ENCODE data around the gene ITGB3BP. TPM values are rescaled to one million over a fixed set of nuclear protein-coding genes. Genes with fewer than 3 reads are reported as not detected.

The ITGB3BP gene
- total RNA-seq, 1 experiment from 2014 or later: 47.2 TPM

- Histone ChIP-seq H3K79me1 (ENCODE audit: insufficient read depth, low read depth, low read length, poor library complexity, severe bottlenecking) (no peaks in the 10 kb centered on the region), H2BK15ac (ENCODE audit: low read depth, low read length) (no peak overlapping the region), H3T11ph (ENCODE audit: low read length) (no peak overlapping the region), H4K91ac (ENCODE audit: insufficient read length, low read depth, low read length) (no peak overlapping the region), H3K4me2 (ENCODE audit: insufficient read depth, insufficient read length, low read length) (no peak overlapping the region), H4K5ac (ENCODE audit: insufficient read length, low read depth, low read length) (no peak overlapping the region), H2BK12ac (ENCODE audit: insufficient read length, low read depth, low read length) (no peak overlapping the region), H2AFZ (ENCODE audit: low read length) (no peak overlapping the region), H3K27me3 (ENCODE audit: insufficient read depth, low read length) (no peaks in the 10 kb centered on the region), H3K23ac (ENCODE audit: insufficient read length, low read depth, low read length) (no peak overlapping the region), H4K20me1 (ENCODE audit: control insufficient read depth, insufficient read depth, insufficient read length) (no peaks in the 10 kb centered on the region), H2AK5ac (ENCODE audit: insufficient read length, low read length) (no peak overlapping the region), H3K79me2 (ENCODE audit: insufficient read depth, low read length) (no peaks in the 10 kb centered on the region), H3K27ac (ENCODE audit: insufficient read length, low read depth, low read length) (no peak overlapping the region), H3K56ac (ENCODE audit: insufficient read length, low read depth, low read length) (no peak overlapping the region), H3K4ac (ENCODE audit: low read depth, low read length) (no peak overlapping the region), H2BK20ac (ENCODE audit: low read depth, low read length, poor library complexity, severe bottlenecking) (no peak overlapping the region), H2BK120ac (ENCODE audit: low read depth, low read length, poor library complexity, severe bottlenecking) (no peak overlapping the region), H4K8ac (replicated peaks; ENCODE audit: insufficient read length, low read depth, low read length) (no peak overlapping the region), H3K18ac (ENCODE audit: insufficient read length, low read depth, low read length) (no peak overlapping the region), H3K4me1 (ENCODE audit: insufficient read depth, low read length) (no peaks in the 10 kb centered on the region), H2BK5ac (ENCODE audit: insufficient read length, low read length) (no peak overlapping the region), H3K14ac (ENCODE audit: insufficient read depth, low read length) (no peak overlapping the region), H3K9ac (ENCODE audit: extremely low read depth, insufficient read length, low read length) (no peak overlapping the region), H3K9me3 (ENCODE audit: control insufficient read depth, low read depth, low read length) (no peaks in the 10 kb centered on the region), H3K23me2 (ENCODE audit: insufficient read length, low read depth, low read length, poor library complexity, severe bottlenecking) (no peaks in the 10 kb centered on the region)
- H3K36me3 Mint-ChIP-seq (ENCODE audit: insufficient read depth in 1 of 3, low read depth in 3 of 3): no peaks in the 10 kb centered on the region
- H3K4me3 Mint-ChIP-seq: no peak overlapping the region
- H3K4me1 Mint-ChIP-seq: peaks cover 4% of the 10 kb centered on the region in 2 experiments
- TF ChIP-seq, protein P1, sequence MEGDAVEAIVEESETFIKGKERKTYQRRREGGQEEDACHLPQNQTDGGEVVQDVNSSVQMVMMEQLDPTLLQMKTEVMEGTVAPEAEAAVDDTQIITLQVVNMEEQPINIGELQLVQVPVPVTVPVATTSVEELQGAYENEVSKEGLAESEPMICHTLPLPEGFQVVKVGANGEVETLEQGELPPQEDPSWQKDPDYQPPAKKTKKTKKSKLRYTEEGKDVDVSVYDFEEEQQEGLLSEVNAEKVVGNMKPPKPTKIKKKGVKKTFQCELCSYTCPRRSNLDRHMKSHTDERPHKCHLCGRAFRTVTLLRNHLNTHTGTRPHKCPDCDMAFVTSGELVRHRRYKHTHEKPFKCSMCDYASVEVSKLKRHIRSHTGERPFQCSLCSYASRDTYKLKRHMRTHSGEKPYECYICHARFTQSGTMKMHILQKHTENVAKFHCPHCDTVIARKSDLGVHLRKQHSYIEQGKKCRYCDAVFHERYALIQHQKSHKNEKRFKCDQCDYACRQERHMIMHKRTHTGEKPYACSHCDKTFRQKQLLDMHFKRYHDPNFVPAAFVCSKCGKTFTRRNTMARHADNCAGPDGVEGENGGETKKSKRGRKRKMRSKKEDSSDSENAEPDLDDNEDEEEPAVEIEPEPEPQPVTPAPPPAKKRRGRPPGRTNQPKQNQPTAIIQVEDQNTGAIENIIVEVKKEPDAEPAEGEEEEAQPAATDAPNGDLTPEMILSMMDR (conservative IDR thresholded peaks at IDR 0.05): no peak
- H3K27me3 Mint-ChIP-seq (ENCODE audit: low read depth): no peaks in the 10 kb centered on the region
- H3K9me3 Mint-ChIP-seq: no peaks in the 10 kb centered on the region
- no peak for DNase-seq
- no peak overlapping the region for H3K27ac Mint-ChIP-seq
Observed at GRCh38 chr1:63555480-63555879, 32.5 kb upstream of the ITGB3BP start.

All from H9 (cell line).